GM12801 (cell line): ENCODE results near the gene ADAMTS17.

Experiments used
- TF ChIP-seq, protein P1 (sequence below): IDR thresholded peaks from one replicate; pipeline ENCODE4 v1.5.1; 2011; ENCODE audit warnings: control low read depth; ENCODE audit not compliant: insufficient read length; ENCODE audit errors: extremely low read depth

The ADAMTS17 gene

DNA sequence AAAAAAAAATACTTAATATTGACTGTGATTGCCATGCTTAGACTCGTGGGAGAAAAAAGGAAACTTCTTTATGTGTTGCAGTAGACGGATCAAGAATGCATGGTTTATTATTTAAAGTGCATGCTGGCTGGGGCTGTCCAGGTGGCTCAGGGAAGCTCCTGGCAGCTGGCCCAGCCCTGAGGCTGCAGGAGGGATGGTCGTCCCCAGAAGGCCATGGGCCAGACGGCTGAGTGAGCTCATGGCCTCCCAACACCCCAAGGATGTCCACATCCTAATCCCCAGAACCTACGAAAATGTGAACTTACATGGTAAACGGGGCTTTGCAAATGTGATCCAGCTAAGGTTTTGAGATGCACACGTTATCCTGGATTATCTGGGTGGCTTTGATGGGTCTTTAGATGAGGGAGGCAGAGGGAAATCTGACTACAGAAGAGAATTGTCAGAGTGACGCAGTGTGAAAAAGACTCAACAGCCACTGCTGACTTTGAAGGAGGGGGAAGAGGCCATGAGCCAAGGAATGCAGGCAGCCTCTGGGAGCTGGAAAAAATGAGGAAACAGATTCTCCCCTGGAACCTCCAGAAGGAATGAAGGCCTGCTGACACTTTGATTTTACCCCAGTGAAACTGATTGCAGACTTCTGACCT is 29.8 kb downstream of the ADAMTS17 start:
- TF ChIP-seq, protein P1, sequence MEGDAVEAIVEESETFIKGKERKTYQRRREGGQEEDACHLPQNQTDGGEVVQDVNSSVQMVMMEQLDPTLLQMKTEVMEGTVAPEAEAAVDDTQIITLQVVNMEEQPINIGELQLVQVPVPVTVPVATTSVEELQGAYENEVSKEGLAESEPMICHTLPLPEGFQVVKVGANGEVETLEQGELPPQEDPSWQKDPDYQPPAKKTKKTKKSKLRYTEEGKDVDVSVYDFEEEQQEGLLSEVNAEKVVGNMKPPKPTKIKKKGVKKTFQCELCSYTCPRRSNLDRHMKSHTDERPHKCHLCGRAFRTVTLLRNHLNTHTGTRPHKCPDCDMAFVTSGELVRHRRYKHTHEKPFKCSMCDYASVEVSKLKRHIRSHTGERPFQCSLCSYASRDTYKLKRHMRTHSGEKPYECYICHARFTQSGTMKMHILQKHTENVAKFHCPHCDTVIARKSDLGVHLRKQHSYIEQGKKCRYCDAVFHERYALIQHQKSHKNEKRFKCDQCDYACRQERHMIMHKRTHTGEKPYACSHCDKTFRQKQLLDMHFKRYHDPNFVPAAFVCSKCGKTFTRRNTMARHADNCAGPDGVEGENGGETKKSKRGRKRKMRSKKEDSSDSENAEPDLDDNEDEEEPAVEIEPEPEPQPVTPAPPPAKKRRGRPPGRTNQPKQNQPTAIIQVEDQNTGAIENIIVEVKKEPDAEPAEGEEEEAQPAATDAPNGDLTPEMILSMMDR = no peak

- TF ChIP-seq, protein P1 = no peak
Observed at GRCh38 chr15:100311154-100311625, 30.6 kb downstream of the ADAMTS17 start.

DNA sequence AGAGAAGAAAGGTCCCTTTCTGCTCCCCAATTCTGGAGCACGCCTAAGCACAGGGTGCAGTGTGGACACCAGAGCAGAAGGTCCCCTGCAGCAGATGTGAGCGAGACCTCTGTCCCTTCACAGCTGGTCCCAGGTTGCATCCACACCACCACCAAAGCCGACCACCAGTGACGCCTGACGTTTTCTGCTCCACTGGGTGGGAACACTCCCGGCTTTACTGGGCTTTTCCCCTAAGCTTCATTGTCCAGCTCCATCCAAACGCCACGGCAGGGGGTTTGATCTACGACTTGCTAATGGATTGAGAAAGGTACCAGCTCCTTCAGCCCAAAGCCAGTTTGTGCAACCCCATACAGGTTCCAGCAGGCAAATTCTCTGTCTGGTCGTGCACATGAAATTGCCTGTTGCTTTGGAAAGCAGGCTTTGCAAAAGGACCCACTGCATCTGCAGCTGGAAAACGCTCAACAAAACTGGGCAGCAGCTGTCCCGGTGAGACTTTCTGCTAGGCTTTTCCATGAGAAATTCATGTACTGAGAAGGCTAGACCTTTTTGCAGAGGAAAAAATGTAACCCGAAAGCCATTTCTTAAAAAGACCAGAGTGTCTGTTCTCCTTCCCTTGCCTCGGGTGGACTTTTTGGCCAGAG is 31.1 kb downstream of the ADAMTS17 start:
- TF ChIP-seq, protein P1 = no peak

DNA sequence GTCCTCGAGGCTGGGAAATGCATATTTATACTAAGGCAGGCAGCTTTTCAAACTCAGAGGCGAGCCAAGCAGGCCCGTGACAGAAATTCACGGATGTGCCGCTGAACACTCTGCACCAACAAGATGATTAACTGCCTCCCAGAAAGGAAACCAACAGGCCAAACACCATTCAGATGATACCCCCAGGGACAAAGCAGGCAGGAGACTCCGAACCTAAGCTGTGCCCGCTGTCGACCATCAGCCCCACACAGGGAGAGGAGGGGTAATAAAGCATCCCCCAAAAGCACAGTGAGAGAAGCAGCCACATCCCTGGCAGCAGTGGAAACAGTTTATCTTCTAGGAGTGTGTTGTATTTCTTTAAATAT is 31.8 kb downstream of the ADAMTS17 start:
- TF ChIP-seq, protein P1 = no peak

DNA sequence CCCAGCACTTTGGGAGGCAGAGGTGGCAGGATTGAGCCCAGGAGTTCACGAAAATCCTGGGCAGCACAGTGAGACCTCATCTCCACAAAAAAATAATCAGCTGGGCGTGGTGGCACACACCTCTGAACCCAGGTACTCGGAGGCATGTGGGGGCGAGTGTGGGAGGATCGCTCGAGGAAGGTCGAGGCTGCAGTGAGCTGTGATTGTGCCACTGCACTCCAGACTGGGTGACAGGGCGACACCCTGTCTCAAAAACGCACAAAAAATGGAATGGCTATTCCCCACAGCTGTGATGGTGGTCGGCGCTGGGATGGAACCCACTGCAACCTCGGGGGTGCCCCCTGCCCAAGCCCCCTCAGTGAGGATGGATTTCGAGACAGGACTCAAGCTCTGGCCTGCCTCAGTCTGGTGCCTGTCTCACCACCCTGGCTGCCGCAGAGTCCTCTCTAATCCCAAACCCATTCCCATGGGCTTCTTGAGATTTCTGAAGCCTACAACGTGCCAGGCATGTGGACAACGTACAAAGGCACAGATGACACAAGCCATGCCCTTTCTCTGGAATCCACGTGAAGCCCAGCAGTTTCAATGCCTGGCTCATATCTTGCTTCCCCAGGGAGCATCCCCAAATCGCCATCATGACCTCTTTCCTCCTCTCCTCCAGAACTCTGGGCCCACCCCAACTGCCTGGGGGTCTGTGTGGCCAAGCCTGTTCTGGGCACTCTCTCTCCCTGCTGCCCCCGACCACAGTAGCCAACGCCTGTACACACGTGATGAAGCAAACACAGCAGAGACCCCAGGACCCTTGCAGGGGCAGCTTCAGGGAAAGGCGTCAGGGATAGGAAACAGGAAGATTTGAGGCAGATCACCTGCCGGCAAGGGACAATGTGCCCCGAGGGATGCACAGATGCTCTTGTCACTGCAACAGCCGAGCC is 32.4 kb downstream of the ADAMTS17 start:
- TF ChIP-seq, protein P1 = no peak

GRCh38 chr15:100308608-100309007 is 33.2 kb downstream of the ADAMTS17 start:
- TF ChIP-seq, protein P1 = no peak

- TF ChIP-seq, protein P1 = no peak
Observed at GRCh38 chr15:100308213-100308600, 33.6 kb downstream of the ADAMTS17 start.
